OCI-LY1 (cell line): ENCODE measurements around the gene CBL.
"Not testable (repeated sequence)": the region's sequence is repeated elsewhere in the genome, so short reads cannot be mapped to it uniquely, and the experiment has no call there.

ENCODE experiments used
- H2AFZ ChIP-seq: fragments of 200-600 bp; sonication (generic), shearing (Covaris generic); 2 replicates; pipeline ENCODE4 v1.6.0; 2014; ENCODE audit warnings: antibody characterized with exemption, mild to moderate bottlenecking, low read length
- H3F3A ChIP-seq: fragments of 200-600 bp; sonication (generic), shearing (Covaris generic); 2 replicates; pipeline ENCODE4 v1.6.0; 2014; ENCODE audit warnings: mild to moderate bottlenecking, antibody characterized with exemption, low read length, moderate library complexity; ENCODE audit not compliant: insufficient read depth
- H3K27ac ChIP-seq: fragments of 200-600 bp; sonication (generic); 2 replicates; pipeline ENCODE4 v1.5.1; 2014; ENCODE audit warnings: low read length, mixed run types, mild to moderate bottlenecking, low read depth; ENCODE audit not compliant: poor library complexity, severe bottlenecking
- H3K27me3 ChIP-seq: fragments of 200-600 bp; sonication (generic); 2 replicates; pipeline ENCODE4 v1.6.0; 2014; ENCODE audit warnings: antibody characterized with exemption, mild to moderate bottlenecking, low read length, moderate library complexity; ENCODE audit not compliant: insufficient read depth
- H3K36me3 ChIP-seq: fragments of 200-600 bp; sonication (generic); 2 replicates; pipeline ENCODE4 v1.6.1; 2014; ENCODE audit warnings: mild to moderate bottlenecking, antibody characterized with exemption, low read length, moderate library complexity, mixed read lengths; ENCODE audit not compliant: insufficient read depth
- H3K4me1 ChIP-seq: fragments of 200-600 bp; sonication (generic); 2 replicates; pipeline ENCODE4 v1.5.1; 2014; ENCODE audit warnings: mild to moderate bottlenecking, low read length, moderate library complexity; ENCODE audit not compliant: insufficient read depth, severe bottlenecking
- H3K4me2 ChIP-seq: fragments of 200-600 bp; sonication (generic), shearing (Covaris generic); 2 replicates; pipeline ENCODE4 v1.6.1; 2014; ENCODE audit warnings: low read length
- H3K4me3 ChIP-seq: fragments of 200-600 bp; sonication (generic); 2 replicates; pipeline ENCODE4 v1.5.1; 2014; ENCODE audit warnings: low read length, low read depth, mild to moderate bottlenecking, mixed read lengths; ENCODE audit not compliant: poor library complexity, severe bottlenecking
- H3K79me2 ChIP-seq: fragments of 200-600 bp; shearing (Covaris generic); 2 replicates; pipeline ENCODE4 v1.6.1; 2016; ENCODE audit warnings: mixed run types, low read length, mixed read lengths; ENCODE audit not compliant: insufficient read depth
- H3K9ac ChIP-seq: fragments of 200-600 bp; sonication (generic), shearing (Covaris generic); 2 replicates; pipeline ENCODE4 v1.6.1; 2014; ENCODE audit warnings: mild to moderate bottlenecking, low read length, mixed read lengths
- H3K9me2 ChIP-seq: fragments of 200-600 bp; sonication (generic), shearing (Covaris generic); 2 replicates; pipeline ENCODE4 v1.6.1; 2014; ENCODE audit warnings: low read depth, mild to moderate bottlenecking, low read length, mixed read lengths
- H3K9me3 ChIP-seq: fragments of 200-600 bp; shearing (Covaris generic); 2 replicates; pipeline ENCODE4 v1.6.1; 2014; ENCODE audit warnings: low read length, mixed read lengths
- H4K20me1 ChIP-seq: fragments of 200-600 bp; sonication (generic), shearing (Covaris generic); 2 replicates; pipeline ENCODE4 v1.6.0; 2016; ENCODE audit warnings: mild to moderate bottlenecking, low read length; ENCODE audit not compliant: insufficient read depth
- CTCF ChIP-seq: fragments of 200-600 bp; sonication (generic), shearing (Covaris generic); IDR thresholded peaks from 2 replicates; pipeline ENCODE4 v1.5.1; 2017; ENCODE audit warnings: mild to moderate bottlenecking, antibody characterized with exemption, low read length, moderate library complexity, mixed read lengths
- EZH2 ChIP-seq: fragments of 200-600 bp; sonication (generic), shearing (Covaris generic); IDR thresholded peaks from 2 replicates; pipeline ENCODE4 v1.8.0; 2017; ENCODE audit warnings: borderline replicate concordance, mixed run types, mild to moderate bottlenecking, antibody characterized with exemption, low read length, moderate library complexity, mixed read lengths

CBL gene

GRCh38 chr11:119181677-119182412, 24.3 kb upstream of the CBL start:
- TF ChIP-seq CTCF (no peak), EZH2 (no peak)
- H3K36me3 ChIP-seq, result no peaks in the 10 kb centered on the region
- H3K27ac ChIP-seq, result no peak overlapping the region
- H3K9me3 ChIP-seq, result no peaks in the 10 kb centered on the region
- no peaks in the 10 kb centered on the region for H3K9me2 ChIP-seq
- no peaks in the 10 kb centered on the region for H4K20me1 ChIP-seq
- H3K4me2 ChIP-seq, result no peak overlapping the region
- H3K79me2 ChIP-seq, result no peaks in the 10 kb centered on the region
- no peak overlapping the region for H2AFZ ChIP-seq
- H3K4me1 ChIP-seq, result no peaks in the 10 kb centered on the region
- H3K27me3 ChIP-seq, result no peaks in the 10 kb centered on the region
- H3K4me3 ChIP-seq, result no peak overlapping the region
- no peak overlapping the region for H3K9ac ChIP-seq
- H3F3A ChIP-seq, result no peaks in the 10 kb centered on the region

- H3K9ac ChIP-seq, H3K36me3 ChIP-seq, H4K20me1 ChIP-seq, H3K4me2 ChIP-seq, H3K4me1 ChIP-seq, H3K9me2 ChIP-seq, H3K79me2 ChIP-seq, H3K9me3 ChIP-seq, H3K4me3 ChIP-seq, H3F3A ChIP-seq, H3K27me3 ChIP-seq, H3K27ac ChIP-seq, H2AFZ ChIP-seq: not testable (repeated sequence)
Observed at GRCh38 chr11:119184399-119184798, 21.7 kb upstream of the CBL start.

- H3K4me3 ChIP-seq, result no peak overlapping the region
- H4K20me1 ChIP-seq, result no peaks in the 10 kb centered on the region
- H3K4me1 ChIP-seq, result no peaks in the 10 kb centered on the region
- H3K36me3 ChIP-seq, result no peaks in the 10 kb centered on the region
- H3K9me3 ChIP-seq, result no peaks in the 10 kb centered on the region
- H3K4me2 ChIP-seq, result no peak overlapping the region
- H2AFZ ChIP-seq, result no peak overlapping the region
- H3K79me2 ChIP-seq, result no peaks in the 10 kb centered on the region
- H3K27ac ChIP-seq, result no peak overlapping the region
- H3K27me3 ChIP-seq, result no peaks in the 10 kb centered on the region
- no peak for TF ChIP-seq CTCF
- TF ChIP-seq EZH2, result no peak
- no peak overlapping the region for H3K9ac ChIP-seq
- no peaks in the 10 kb centered on the region for H3F3A ChIP-seq
- no peaks in the 10 kb centered on the region for H3K9me2 ChIP-seq
Observed at GRCh38 chr11:119185981-119186634, 20.0 kb upstream of the CBL start.
